Measurements from ENCODE around the gene SASS6.

SASS6 gene, protein sequence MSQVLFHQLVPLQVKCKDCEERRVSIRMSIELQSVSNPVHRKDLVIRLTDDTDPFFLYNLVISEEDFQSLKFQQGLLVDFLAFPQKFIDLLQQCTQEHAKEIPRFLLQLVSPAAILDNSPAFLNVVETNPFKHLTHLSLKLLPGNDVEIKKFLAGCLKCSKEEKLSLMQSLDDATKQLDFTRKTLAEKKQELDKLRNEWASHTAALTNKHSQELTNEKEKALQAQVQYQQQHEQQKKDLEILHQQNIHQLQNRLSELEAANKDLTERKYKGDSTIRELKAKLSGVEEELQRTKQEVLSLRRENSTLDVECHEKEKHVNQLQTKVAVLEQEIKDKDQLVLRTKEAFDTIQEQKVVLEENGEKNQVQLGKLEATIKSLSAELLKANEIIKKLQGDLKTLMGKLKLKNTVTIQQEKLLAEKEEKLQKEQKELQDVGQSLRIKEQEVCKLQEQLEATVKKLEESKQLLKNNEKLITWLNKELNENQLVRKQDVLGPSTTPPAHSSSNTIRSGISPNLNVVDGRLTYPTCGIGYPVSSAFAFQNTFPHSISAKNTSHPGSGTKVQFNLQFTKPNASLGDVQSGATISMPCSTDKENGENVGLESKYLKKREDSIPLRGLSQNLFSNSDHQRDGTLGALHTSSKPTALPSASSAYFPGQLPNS

DNA sequence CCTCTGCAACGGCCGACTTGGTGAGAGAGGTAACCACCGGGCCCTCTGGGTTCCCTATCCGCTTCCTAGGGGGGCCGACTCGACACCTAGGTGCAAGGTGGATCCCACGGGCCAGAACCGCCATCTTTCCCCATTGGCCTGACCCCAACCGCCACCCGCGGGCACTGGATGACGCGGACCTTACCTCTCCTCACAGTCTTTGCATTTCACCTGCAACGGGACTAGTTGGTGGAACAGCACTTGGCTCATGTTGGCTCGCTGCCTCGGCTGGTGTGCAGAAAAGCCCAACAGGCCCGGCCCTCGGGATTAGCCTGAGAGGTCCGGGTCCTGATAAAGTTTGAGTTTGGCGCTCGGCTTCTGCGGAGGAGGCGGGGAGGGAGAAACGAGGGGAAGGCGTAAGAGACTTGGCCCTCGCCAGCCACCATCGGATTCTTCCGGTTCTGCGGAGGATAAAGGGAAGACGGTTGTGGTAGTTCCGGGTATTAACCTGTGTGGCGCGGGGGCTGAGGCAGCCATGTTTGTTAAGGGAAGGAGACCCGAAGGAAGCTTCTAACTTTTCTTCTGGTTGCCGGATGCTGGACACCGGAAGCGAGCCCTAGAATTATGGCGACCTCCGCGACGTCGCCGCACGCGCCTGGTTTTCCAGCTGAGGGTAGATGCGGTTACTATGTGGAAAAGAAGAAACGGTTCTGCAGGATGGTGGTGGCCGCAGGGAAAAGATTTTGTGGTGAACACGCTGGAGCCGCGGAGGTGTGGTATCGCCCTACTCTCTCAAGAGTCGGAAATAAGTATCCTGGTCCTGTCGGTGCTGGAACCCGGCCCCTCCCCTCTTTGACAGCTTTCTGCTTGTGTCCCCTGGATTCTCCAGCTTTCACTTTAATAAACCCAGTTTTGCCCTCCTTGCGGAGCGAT lies at the start of gene SASS6, which contains the start of gene TRMT13:
SASS6 (minus strand) TSS at position 365 of the 912 bp plus-strand sequence; CDS start at position 249, 116 bp downstream.
TRMT13 (plus strand) TSS at position 598 of the 912 bp plus-strand sequence; CDS start at position 604, 6 bp downstream.
- peak; percentile 92 for DNase-seq

DNA sequence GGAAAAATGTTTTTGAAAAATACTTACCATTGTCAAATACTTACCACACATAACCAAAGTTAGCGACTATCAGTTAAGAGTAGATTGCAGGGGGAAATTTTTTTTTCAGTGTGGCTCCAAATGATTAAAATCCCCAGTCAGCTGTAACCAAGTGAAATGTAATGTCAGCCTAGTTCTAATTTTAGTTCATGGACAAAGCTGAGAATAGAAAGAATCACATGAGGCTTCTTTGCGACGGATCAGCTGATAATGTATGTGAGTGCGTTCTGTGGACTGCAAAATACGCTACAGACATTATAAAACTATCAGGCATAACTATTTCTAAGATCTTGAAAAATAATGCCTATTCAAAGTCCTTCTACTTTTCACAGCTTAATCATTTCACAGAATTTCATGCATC lies 45.4 kb upstream of the SASS6 start, which contains the start of gene LRRC39:
LRRC39 (minus strand) TSS at position 166 of the 400 bp plus-strand sequence. CDS start 9,740 bp downstream, outside the sequence.
- no peak for DNase-seq

DNA sequence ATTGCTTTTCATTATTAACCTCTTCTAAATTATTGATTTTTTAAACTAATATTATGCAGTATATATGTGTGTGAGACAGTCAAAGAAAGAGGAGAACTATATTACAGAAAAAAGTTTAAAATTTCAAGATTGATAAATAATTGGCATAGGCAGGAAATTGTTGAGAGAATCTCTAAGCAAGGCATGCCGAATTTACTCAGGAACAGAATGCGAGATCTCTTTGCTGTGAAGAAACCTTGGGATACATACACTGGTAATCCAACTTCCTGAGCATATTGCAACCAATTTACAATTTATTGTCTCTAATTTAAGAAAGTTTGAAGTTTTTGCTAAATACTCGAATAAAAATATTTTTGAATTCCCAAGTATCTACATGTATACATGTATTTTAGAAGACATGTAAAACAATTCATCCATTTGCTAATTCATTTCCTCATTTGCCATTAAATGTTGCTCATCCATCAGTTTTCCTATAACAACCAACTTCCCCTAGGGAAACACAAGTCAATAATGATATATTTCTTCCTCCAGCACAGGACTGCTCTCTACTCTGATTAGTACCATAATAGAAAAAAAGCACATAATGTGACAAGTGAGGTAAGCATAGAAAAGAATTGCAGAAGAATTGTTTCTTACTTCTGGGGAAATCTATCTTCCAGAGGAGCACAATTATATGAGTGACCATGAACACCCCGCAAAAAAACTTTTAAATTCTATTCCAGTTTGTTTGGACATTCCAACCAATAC lies 44.7 kb upstream of the SASS6 start:
- DNase-seq, result no peak

DNA sequence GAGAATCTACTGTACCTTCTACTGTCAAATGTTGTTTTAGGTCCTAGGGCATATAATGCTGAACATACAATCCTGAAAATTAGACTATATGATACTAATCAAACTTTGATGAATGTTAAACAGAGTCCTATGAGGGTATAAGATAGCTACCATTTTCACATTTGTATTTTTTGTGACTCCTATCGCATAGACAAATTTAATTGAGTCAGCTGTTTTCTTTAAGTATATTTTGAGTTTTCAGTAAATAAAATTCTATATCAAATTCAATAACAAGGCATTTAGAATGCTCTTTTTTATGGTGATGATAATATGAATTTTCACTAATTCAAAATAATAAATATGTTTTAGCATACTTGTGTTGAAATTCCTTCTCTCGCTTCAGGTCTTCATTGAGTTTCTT lies 35.3 kb upstream of the SASS6 start:
- DNase-seq, result no peak

DNA sequence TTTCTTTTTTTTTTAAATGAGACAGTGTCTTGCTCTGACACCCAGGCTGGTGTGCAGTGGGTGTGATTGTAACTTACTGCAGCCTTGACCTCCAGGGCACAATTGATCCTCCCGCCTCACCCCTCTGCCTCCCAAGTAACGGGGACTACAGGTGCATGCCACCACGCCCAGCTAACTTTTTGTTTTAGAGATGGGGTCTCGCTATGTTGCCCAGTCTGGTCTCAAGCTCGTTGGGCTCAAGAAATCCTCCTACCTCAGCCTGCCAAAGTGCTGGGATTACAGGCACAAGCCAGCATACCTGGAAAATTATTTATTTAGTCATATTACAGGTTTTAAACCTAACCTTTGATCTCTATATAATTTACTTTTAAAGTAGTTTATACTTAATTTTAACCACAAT lies 32.0 kb upstream of the SASS6 start:
- no peak for DNase-seq

DNA sequence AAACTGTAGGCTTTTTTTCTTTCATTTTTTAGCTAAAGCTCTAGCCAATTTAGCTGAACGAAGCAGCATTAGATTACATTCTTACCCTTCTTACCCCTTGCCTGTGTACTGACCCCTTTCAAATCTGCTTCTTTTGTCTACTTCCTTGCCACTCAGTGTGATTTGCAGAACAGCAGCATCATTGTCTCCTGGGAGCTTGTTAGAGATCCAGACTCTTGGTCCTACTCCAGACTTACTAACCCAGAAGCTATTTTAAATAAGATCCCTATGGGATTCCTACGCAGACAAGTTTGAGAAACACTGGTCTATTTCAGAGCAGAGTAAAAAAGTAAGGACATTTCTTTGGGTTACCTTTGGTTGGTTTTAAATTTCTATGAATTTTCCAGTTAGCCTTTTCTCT lies 31.5 kb upstream of the SASS6 start:
- DNase-seq, result no peak

DNA sequence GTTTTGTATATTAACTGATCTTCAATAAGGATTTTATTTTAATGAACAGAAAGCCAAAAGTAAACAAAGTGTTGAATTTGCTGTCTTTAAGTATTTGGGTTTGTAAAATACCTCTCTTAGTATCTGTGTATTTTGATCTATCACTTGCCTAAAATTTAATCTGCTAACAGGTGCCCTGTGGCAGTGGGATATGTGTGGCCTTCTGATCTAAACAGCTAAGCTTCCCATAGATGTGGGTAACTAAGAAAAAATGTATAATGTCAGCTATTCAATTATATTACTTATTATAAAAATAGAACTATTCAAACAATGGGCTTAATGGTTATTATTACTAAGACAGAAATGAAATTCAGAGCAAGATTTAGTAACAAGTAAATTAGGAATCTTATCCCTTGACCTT lies 30.2 kb upstream of the SASS6 start:
- no peak for DNase-seq

DNA sequence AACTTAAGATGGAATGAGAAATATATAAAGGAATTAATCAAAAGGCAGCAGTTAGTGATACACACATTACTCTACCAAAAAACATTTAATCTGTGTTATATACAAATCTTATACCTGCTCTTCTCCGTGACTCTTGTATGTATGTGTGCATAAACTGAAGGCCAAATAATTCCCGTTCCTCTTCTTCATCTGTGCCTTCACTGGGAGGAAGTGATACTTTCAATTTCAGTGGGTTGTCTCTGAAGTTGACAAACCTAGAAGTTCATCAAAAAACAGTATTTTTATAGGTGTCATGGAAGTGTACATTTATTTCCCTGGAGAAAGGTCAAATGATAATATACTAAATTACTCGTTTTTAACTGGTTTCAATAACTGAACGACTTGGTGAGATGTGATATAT lies 19.5 kb upstream of the SASS6 start:
- no peak for DNase-seq

DNA sequence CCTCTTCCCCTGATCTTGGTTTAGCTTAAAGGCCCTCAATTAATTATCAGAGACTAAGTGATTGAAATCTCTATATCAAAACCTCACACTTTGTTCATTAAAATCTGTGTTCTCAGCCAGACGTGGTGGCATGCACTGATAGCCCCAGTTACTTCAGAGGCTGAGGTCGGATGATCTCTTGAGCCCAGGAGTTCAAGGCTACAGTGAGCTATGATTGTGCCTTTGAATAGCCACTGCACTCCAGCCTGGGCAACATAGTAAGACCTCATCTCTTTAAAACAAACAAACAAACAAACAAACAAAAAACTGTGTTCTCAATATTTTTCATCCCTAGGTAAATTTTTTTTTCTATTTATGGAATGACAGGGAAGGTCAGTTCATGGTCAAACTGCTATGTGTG lies 18.9 kb upstream of the SASS6 start:
- DNase-seq, result no peak

DNA sequence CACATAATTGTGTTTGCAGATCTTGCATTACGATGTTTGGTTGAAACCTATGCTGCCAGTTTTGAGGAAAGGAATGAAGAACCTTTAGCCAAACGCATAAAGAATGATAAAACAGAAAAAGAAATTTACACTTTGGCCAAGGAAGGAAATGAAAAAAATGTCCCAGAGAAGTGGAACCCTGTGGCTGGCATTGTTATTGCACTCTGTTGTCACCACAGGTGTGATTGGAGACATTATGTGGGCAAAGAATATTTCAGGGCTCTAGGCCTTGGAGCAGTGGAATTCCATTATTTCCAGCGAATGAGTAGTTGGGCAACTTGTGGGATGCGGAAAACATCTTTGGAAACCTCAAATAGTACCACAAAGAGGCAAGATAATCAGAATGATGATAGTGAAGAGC lies 15.1 kb upstream of the SASS6 start:
- no peak for DNase-seq

DNA sequence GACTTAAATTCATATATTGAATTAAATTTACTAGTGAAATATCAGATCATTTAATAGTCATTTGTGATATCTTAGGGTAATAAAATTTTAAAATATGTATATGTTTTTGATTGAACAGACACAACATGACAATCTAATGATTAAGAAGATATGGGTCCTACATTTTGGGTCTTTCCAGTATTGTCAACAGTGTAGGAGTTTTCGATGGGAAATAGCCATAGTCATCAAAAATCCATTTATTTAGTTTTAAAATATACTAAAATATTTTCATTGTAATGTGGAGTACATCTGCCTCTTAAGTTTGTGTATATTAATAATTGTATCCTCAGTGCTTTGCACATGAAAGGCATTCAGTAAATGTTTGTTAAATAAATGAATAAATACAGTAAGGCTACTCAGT lies 14.2 kb upstream of the SASS6 start:
- DNase-seq, result no peak

DNA sequence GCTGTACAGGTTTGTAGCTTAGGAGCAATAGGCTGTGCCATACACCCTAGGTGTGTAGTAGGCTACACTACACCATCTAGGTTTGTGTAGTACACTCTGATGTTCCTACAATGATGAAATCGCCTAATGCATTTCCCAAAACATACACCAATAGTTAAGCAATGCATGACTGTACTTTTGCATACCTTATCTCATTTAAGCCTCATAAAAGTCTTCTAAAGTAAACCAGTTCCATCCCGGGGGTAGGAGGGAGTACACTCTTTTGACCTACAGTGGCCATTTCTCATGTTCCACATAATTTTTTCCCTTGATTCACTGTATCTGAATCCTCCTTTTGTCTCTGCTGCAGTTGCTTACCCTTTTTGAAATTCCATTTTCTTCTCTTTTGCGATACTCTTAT lies 12.4 kb upstream of the SASS6 start:
- DNase-seq, result no peak

DNA sequence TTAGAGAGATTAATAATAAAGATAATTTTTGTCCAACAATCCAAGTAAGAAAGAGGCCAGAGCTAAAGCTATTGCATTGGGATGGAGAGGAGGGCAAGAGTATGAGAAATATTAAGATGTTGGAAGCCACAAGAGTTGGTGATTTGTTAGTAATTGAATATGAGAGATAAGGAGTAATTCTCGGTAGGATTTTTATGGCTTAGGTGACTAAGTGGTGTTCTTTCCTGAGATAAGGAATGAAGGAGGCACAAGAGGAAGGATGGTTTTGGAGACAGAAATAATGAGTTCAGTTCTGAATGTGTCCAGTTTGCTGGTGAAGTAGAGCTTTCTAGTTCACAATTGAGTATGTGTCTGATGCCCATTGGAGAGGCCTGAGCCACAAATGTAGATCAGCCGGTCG lies 9.6 kb upstream of the SASS6 start:
- DNase-seq, result no peak

DNA sequence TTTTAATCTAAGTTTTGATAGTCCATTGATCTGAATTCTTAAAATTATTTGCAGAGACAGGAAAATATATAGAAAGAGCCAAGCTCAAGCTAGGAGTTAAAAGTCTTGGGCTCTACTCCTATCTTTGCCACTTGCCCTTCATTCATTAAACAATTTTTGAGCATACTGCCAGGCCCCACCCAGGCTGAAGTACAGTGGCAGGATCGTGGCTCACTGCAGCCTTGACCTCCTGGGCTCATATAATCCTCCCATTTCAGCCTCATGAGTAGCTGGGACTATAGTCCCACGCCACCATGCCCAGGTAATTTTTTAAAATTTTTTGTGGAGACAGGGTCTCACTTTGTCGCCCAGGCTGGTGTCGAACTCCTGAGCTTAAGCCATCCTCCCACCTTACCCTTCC lies 8.5 kb upstream of the SASS6 start:
- no peak for DNase-seq

DNA sequence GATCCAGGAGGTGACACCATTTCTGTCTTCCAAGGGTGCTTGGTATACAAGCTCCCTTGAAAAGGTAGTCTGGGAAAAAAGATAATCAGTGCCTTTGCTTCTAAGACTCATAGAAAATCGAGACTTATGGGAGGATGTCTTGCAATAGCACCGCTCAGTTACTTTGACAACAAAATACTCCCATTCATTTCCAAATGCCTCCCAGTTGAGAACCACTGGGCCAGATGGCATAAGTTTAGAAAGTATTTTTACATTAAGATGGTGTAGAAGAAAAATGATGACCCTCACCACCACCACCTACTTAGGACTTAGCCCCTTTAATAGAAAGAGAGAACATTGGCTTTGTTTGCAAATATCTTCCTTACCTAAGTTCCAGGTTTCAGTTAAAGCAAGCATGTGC lies 4.9 kb upstream of the SASS6 start:
- DNase-seq, result no peak

DNA sequence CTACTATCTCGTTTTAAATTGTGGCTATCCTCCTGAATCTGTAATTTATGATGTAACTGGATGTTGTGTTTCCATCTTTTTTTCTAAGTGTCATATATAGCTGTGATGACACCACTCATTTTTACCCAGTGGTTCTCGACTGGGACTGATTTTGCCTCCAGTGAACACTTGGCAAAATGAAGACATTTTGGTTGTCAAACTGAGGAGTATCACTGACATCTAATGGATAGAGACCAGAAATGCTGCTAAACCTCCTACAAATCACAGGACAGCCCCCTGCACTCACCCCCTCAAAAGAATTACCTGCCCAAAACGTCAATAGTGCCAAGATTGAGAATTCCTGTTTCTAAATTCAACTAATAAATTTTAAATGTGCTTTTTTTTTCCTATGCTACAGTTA lies 2.1 kb upstream of the SASS6 start:
- no peak for DNase-seq

DNA sequence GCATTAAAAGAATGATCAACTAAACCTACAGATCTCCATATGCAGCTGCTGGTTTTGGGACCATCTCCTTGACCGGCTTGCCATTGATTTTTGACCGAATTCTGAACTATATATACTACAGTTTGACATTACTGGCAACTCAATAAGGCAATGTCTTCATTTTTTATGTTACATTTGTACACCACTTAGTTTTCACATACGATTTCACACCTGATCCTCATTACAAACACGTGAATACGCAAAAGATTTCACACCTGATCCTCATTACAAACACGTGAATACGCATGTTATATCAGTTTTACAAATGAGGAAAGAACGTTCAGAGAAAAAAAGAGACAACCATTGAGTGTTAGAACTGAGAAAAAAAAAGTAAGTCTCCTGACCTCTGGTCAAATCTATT lies 1.1 kb downstream of the SASS6 start:
- no peak for DNase-seq

DNA sequence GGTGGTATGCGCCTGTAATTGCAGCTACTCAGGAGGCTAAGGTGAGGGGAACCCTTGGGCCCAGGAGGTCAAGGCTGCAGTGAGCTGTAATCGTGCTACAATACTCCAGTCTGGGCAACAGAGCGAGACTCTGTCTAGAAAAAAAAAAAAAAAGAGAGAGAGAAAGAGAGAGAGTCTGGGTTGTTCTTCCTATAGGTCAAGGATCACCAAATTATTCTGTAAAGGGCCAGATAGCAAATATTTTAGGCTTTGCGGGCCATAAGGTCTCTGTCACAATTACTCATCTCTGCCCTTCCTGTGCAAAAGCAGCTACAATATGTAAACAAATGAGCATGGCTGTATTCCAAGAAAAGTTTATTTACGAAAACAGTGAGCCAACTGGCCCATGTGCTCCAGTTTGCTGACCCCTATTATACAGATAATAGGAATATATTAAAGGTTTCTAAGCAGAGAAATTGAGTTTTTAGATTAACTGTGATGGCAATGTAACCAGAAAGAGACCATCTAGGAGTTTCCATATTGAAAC lies 2.1 kb downstream of the SASS6 start:
- DNase-seq, result no peak

DNA sequence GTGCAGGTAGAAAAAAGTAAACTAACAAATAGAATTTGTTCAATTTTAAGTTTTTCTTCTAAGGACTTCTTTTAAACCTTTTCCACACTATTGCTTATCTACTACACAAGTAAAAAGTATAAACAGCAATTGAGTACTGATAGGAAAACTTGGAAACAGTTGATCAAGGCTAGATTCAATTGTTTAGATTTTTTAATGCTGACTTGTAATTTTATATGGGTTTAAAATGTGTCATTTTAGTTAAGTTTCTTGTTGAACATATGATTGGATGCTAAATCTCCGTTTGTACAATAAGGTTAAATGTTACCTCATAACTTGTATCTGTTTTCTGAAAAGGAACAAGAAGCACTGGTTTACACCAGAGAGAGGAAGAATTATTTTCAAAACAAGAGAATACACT lies 5.5 kb downstream of the SASS6 start:
- DNase-seq, result no peak

DNA sequence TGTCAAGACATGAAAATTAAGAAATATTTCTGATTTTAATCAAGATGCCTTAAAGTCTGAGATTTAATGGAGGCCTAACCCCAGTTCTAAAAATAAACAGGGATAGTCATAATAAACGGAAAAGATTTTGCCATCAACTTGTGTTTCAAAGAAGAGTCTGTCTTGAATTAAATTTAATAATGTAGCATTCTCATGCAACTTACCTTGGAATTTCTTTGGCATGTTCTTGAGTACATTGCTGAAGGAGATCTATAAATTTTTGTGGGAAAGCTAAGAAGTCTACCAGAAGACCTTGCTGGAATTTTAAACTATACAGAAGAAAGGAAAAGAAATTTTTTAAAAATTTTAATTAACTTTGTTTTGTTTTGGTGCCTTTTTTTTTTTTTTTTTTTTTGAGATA lies 10.6 kb downstream of the SASS6 start:
- DNase-seq, result no peak

DNA sequence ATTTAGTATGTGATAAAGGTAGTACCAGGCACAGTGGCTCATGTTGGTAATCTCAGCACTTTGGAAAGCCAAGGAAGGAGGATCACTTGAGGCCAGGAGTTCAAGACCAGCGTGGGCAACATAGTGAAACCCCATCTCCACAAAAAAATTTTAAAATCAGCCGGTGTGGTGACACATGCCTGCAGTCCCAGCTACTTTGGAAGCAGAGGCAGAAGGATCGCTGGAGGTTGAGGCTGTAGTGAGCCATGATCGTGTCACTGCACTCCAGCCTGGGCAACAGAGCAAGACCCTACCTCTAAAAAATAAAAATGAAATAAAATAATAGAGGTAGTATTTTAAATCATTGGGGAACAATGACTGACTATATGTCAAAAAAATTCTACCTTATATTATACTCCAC lies 17.2 kb downstream of the SASS6 start:
- no peak for DNase-seq

DNA sequence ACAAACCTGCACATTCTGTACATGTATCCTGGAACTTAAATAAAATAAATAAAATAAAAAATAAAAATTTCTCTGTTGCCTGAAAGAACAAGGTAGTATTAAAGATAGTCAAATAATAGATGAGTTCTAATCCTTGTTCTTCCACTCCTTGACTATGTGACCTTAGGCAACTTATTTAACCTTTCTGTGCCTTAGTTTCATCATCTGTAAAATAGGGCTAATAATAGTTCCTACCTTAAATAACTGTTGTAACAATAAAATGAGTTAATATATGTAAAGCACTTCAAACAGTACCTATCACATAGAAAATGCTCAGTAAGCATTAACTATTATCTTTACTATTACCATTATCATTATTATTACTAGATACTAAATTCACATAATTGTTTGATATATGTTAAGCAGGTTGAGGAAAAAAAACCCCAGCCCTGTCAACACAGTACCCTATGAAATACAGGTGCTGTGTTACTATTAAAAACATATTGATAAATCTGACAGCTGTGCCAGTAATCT lies 23.1 kb downstream of the SASS6 start:
- no peak for DNase-seq

All from activated CD8-positive, alpha-beta memory T cell treated with anti-CD3 and anti-CD28 coated beads, Interleukin-2, amount 50 U/mL, for 4 hours (primary cell).